NCI-H226 (cell line): ENCODE measurements around the gene ZNF839.
"Not testable (repeated sequence)": the region's sequence is repeated elsewhere in the genome, so short reads cannot be mapped to it uniquely, and the experiment has no call there.

ENCODE experiments used
- DNase-seq: peaks from one replicate; pipeline ENCODE4 v3.0.0-alpha.2; 2015

The ZNF839 gene

GRCh38 chr14:102319351-102320032, at the start of gene ZNF839:
Gene ZNF839 (plus strand): TSS chr14:102319746. CDS start chr14:102319766, 20 bp downstream.
- DNase-seq = peak; percentile 83

- no peak for DNase-seq
These were observed 47.2 kb upstream of the ZNF839 start for GRCh38 chr14:102272392-102272791.

GRCh38 chr14:102275866-102276265, 43.7 kb upstream of the ZNF839 start:
- DNase-seq = no peak

- DNase-seq = no peak
These were observed 41.5 kb upstream of the ZNF839 start for GRCh38 chr14:102277874-102278630.

GRCh38 chr14:102278631-102278935, 41.0 kb upstream of the ZNF839 start:
- DNase-seq = no peak

- DNase-seq = no peak
These were observed 40.3 kb upstream of the ZNF839 start for GRCh38 chr14:102279282-102279681.

- DNase-seq = peak; percentile 99
These were observed 39.7 kb upstream of the ZNF839 start for GRCh38 chr14:102279688-102280348.

GRCh38 chr14:102280376-102280962, 39.1 kb upstream of the ZNF839 start:
- DNase-seq = peak; percentile 98

- DNase-seq = no peak
These were observed 36.6 kb upstream of the ZNF839 start for GRCh38 chr14:102282751-102283465.

- DNase-seq = no peak
These were observed 35.9 kb upstream of the ZNF839 start for GRCh38 chr14:102283631-102284129.

GRCh38 chr14:102285106-102285505, 34.4 kb upstream of the ZNF839 start:
- DNase-seq = no peak

GRCh38 chr14:102288139-102288538, 31.4 kb upstream of the ZNF839 start:
- DNase-seq = no peak

- DNase-seq = no peak
These were observed 27.1 kb upstream of the ZNF839 start for GRCh38 chr14:102292441-102292840.

- peak; percentile 33 for DNase-seq
These were observed 25.8 kb upstream of the ZNF839 start for GRCh38 chr14:102293781-102294180.

GRCh38 chr14:102295270-102295669, 24.3 kb upstream of the ZNF839 start:
- no peak for DNase-seq

- no peak for DNase-seq
These were observed 21.9 kb upstream of the ZNF839 start for GRCh38 chr14:102297436-102298170.

GRCh38 chr14:102298303-102299070, 21.1 kb upstream of the ZNF839 start:
- not testable (repeated sequence) for DNase-seq

- no peak for DNase-seq
These were observed 15.9 kb upstream of the ZNF839 start for GRCh38 chr14:102303664-102304063.

GRCh38 chr14:102304611-102305506, 14.7 kb upstream of the ZNF839 start, which contains the start of gene MOK:
Gene MOK (minus strand): TSS chr14:102305164. CDS start chr14:102304968, 196 bp downstream.
- DNase-seq = peak; percentile 93
